Uterus (tissue), 4 donors: Measurements from ENCODE around the gene HLA-B. TPM values are rescaled to one million over a fixed set of nuclear protein-coding genes. Genes with fewer than 3 reads are reported as not detected.

Experiments
- DNase-seq, 2 donors: peaks; one replicate each; pipeline ENCODE4 v3.0.0-alpha.2; 2019 to 2020
- H3K27ac ChIP-seq, 2 donors: fragments of 200-600 bp; sonication (generic); 1 replicate in 1 of 2; 2 replicates in 1 of 2; pipeline ENCODE4 v1.5.1; 2016 to 2018
- H3K27me3 ChIP-seq, 2 donors: fragments of 200-600 bp; sonication (generic); one replicate each; pipeline ENCODE4 v1.5.1; 2018 to 2019; ENCODE audit warnings: control low read depth in 1 of 2
- H3K36me3 ChIP-seq, 2 donors: fragments of 200-600 bp; sonication (generic); one replicate each; pipeline ENCODE4 v1.5.1; 2019; ENCODE audit warnings: control low read depth in 1 of 2
- H3K4me1 ChIP-seq, 2 donors: fragments of 200-600 bp; sonication (generic); one replicate each; pipeline ENCODE4 v1.5.1; 2018 to 2019; ENCODE audit warnings: control low read depth in 1 of 2
- H3K4me3 ChIP-seq, 2 donors: fragments of 200-600 bp; sonication (generic); 1 replicate in 1 of 2; 2 replicates in 1 of 2; pipeline ENCODE4 v1.5.1; 2018 to 2019; ENCODE audit warnings: mild to moderate bottlenecking in 1 of 2
- H3K9me3 ChIP-seq, 2 donors: fragments of 200-600 bp; sonication (generic); one replicate each; pipeline ENCODE4 v1.5.1; 2019; ENCODE audit warnings: control low read depth in 1 of 2
- POLR2A ChIP-seq, 2 donors: fragments of 450-650 bp; IDR thresholded peaks; one replicate each; pipeline ENCODE4 v1.6.1; 2016; ENCODE audit warnings: antibody characterized with exemption in 2 of 2, mild to moderate bottlenecking in 1 of 2, moderate library complexity in 1 of 2
- intact Hi-C: fragments of 100-400 bp; cut with DNase I; formaldehyde crosslinking; loops from one replicate; pipeline ENCODE4 v1.15.1; 2023; ENCODE audit warnings: low total_unique reads
- total RNA-seq, 4 donors: library from RNA; depleted of rRNA in 3 of 4; stranded (reverse); fragments of >200 nt in 3 of 4; gene quantifications; one replicate each; pipeline versions ENCODE4 v1.1.0 to v1.2.4, GENCODE V29; 2014 to 2023
- TF ChIP-seq, protein P1 (sequence below), 4 experiments: fragments of 200-600 bp in 2 of 4; fragments of 450-650 bp in 2 of 4; sonication (generic) in 2 of 4; IDR thresholded peaks; one replicate each; pipeline ENCODE4 v1.5.1; 2016 to 2019; ENCODE audit warnings: antibody characterized with exemption in 4 of 4, mild to moderate bottlenecking in 2 of 4, moderate library complexity in 1 of 4
- donor health status: DM: yes; HTN: yes; CAD: no.

Gene HLA-B
- total RNA-seq, 4 donors from 2014 or later, result 134 to 1,272 (median 737) TPM

DNA sequence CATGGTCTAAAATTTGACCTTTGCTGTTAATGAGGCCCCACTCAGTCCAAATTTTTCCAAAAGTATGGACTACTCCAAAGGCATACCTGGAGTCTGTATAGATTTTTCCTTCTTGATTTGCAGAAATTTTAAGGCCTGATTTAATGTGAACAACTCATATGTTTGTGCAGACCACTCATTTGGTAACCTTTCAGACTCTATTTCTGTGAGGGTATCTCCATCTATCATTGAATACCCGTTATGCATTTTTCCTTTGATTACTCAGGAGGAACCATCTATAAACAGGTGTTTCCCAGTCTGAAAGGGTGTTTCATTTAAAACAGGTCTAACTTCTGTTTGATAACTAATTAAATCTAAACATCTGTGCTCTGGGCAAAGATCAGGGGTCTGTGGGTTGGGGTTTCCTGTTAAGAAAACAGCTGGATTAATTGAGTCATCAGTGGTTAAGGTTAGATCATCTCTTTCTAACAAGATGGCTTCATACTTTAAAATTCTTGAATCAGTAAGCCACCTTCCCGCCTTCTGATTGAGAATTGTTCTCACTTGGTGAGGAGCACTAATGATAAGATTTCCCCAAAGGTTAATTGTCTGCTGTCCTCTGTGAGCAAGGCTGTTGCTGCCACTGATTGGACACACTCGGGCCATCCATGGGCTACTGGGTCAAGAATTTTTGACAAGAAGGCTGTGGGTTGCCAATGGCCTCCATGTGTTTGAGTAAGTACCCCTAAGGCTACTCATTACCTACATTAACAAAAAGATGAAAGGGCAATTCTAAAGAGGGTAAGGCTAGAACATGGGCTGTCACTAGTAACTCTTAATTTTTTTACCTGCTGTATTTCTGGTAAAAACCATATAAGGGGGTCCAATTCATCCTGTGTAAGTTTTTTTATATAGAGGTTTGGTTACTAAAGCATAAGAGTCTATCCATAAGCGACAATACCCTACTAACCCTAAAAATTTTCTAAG is 24.1 kb downstream of the HLA-B start:
- H3K27ac ChIP-seq, result no peak overlapping the region
- peaks cover 0 to 10% of the 10 kb centered on the region in 2 donors for H3K9me3 ChIP-seq
- TF ChIP-seq POLR2A (IDR thresholded peaks at IDR 0.05), result no peak
- TF ChIP-seq, protein P1, sequence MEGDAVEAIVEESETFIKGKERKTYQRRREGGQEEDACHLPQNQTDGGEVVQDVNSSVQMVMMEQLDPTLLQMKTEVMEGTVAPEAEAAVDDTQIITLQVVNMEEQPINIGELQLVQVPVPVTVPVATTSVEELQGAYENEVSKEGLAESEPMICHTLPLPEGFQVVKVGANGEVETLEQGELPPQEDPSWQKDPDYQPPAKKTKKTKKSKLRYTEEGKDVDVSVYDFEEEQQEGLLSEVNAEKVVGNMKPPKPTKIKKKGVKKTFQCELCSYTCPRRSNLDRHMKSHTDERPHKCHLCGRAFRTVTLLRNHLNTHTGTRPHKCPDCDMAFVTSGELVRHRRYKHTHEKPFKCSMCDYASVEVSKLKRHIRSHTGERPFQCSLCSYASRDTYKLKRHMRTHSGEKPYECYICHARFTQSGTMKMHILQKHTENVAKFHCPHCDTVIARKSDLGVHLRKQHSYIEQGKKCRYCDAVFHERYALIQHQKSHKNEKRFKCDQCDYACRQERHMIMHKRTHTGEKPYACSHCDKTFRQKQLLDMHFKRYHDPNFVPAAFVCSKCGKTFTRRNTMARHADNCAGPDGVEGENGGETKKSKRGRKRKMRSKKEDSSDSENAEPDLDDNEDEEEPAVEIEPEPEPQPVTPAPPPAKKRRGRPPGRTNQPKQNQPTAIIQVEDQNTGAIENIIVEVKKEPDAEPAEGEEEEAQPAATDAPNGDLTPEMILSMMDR (IDR thresholded peaks at IDR 0.05), result no peak
- intact Hi-C loops, result no loop called here
- H3K4me1 ChIP-seq, result no peaks in the 10 kb centered on the region
- no peak for DNase-seq
- H3K4me3 ChIP-seq, result no peak overlapping the region
- no peaks in the 10 kb centered on the region for H3K36me3 ChIP-seq
- no peaks in the 10 kb centered on the region for H3K27me3 ChIP-seq

DNA sequence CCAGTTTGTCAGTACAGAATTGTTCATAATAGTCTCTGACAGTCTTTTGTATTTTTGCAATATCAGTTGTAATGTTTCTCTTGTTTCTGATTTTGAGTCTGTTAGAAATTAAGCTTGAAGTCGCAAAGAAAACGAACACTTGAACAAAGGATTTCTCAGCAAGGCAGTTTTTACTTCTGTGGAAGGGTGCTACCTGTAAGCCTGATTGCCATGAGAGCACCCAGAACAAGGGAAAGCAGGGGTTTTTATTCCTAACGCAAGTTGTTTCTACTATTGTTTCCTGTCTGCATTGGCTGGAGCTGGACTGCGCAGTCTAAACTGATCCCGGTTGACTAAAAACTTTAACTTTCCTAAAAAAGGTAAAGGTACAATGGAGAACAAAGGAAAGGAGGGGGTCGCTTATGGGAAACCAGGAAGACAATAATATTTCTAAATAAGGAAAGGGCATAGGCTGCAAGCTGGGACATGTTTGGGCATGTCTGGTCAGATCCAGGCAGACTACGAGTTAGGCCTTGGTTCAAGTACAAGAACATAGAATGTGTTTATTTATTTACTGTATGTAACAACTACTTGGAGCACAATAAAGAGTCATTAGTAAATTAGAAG is 28.5 kb downstream of the HLA-B start:
- intact Hi-C loops, result no loop called here
- no peak for TF ChIP-seq POLR2A (IDR thresholded peaks at IDR 0.05)
- TF ChIP-seq, protein P1 (IDR thresholded peaks at IDR 0.05), result no peak

DNA sequence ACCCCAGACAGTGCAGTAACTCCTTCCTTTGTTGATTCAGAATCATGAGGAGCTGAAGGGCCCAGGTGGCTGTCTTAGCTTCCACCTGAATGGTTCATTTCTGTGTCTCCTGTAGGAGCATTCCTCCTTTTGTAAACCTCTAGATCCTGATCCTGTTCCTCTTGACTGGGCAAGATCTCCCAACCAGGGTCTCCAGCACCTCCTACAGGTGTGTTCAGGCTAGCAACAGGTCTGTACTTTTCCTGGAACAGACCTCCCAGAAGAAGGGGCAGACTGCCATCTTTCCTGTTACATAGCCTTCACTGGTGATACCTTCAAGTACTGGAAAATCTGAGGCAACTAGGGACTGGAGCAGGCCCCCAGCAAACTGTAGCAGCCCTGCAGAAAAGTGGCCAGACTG is 35.2 kb downstream of the HLA-B start:
- Histone ChIP-seq H3K27me3 (no peaks in the 10 kb centered on the region), H3K4me1 (no peaks in the 10 kb centered on the region), H3K4me3 (no peak overlapping the region), H3K36me3 (no peaks in the 10 kb centered on the region), H3K9me3 (no peaks in the 10 kb centered on the region), H3K27ac (no peak overlapping the region)
- DNase-seq, result no peak
- TF ChIP-seq, protein P1 (IDR thresholded peaks at IDR 0.05), result no peak
- TF ChIP-seq POLR2A (IDR thresholded peaks at IDR 0.05), result no peak
- intact Hi-C loops, result no loop called here

More for the DNA sequence above, 28.5 kb downstream of the HLA-B start:
- no peaks in the 10 kb centered on the region for H3K27me3 ChIP-seq
- no peak for DNase-seq
- H3K27ac ChIP-seq, result no peak overlapping the region
- no peaks in the 10 kb centered on the region for H3K9me3 ChIP-seq
- no peak overlapping the region for H3K4me3 ChIP-seq
- no peaks in the 10 kb centered on the region for H3K36me3 ChIP-seq
- no peaks in the 10 kb centered on the region for H3K4me1 ChIP-seq

DNA sequence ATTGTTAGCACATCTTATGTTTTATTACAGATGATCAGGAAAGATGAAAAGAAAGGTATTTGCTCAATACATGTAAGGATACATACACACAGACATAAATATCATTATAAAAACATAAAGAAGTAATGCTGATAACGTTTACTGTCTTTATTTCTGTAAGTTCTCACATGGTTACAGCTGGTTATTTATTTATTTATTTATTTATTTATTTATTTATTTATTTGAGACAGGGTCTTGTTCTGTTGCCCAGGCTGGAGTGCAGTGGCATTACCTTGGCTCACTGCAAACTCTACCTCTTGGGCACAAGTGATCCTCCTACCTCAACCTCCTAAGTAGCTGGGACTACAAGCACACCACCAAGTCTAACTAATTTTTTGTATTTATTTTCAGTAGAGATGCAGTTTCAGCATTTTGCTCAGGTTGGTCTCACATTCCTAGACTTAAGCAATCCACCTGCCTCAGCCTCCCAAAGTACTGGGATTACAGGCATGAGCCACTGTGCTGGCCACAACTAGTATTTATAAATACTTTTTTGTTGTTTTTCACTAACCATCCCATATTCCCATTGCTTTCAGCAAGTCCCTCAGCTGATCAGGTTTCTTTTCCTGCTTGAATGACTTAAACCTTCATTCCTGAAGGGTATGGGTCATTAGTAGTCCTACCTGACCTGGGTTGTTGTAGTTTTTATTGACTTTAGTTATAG is 35.8 kb downstream of the HLA-B start:
- Histone ChIP-seq H3K27me3 (no peaks in the 10 kb centered on the region), H3K4me1 (no peaks in the 10 kb centered on the region), H3K27ac (no peak overlapping the region), H3K36me3 (no peaks in the 10 kb centered on the region), H3K9me3 (no peaks in the 10 kb centered on the region), H3K4me3 (no peak overlapping the region)
- TF ChIP-seq POLR2A (IDR thresholded peaks at IDR 0.05), result no peak
- TF ChIP-seq, protein P1 (IDR thresholded peaks at IDR 0.05), result no peak
- intact Hi-C loops, result no loop called here
- DNase-seq, result no peak
